Heart right ventricle (tissue), 16 donors: ENCODE data around the gene YES1. TPM values are rescaled to one million over a fixed set of nuclear protein-coding genes. Genes with fewer than 3 reads are reported as not detected.

Experiments
- ATAC-seq, 8 donors: fragments of 200-7000 bp; cut with Tn5 transposase; one replicate each; pipeline ENCODE4 v1.9.1; 2020; ENCODE audit warnings: mild to moderate bottlenecking in 8 of 8, moderate library complexity in 8 of 8, moderate number of reproducible peaks in 1 of 8
- DNase-seq, 2 donors: peaks; one replicate each; pipeline ENCODE4 v3.0.0-alpha.2; 2020
- H3K27ac ChIP-seq, 10 donors: fragments of 200-600 bp; sonication (generic) in 2 of 10; one replicate each; pipeline versions ENCODE4 v1.5.0 to v1.8.0; 2020 to 2022; ENCODE audit warnings: mild to moderate bottlenecking in 3 of 10
- H3K27me3 ChIP-seq, 7 donors: fragments of 200-600 bp; one replicate each; pipeline ENCODE4 v1.8.0; 2021 to 2022; ENCODE audit warnings: mild to moderate bottlenecking in 2 of 7
- H3K36me3 ChIP-seq, 9 donors: fragments of 200-600 bp; sonication (generic) in 1 of 9; one replicate each; pipeline versions ENCODE4 v1.5.0 to v1.8.0; 2020 to 2022; ENCODE audit warnings: mild to moderate bottlenecking in 2 of 9
- H3K4me1 ChIP-seq, 9 donors: fragments of 200-600 bp; sonication (generic) in 1 of 9; one replicate each; pipeline versions ENCODE4 v1.5.0 to v1.8.0; 2020 to 2022; ENCODE audit warnings: mild to moderate bottlenecking in 4 of 9
- H3K4me3 ChIP-seq, 10 donors: fragments of 200-600 bp; sonication (generic) in 2 of 10; one replicate each; pipeline versions ENCODE4 v1.5.0 to v1.8.0; 2020 to 2022; ENCODE audit warnings: mild to moderate bottlenecking in 7 of 10, moderate library complexity in 2 of 10
- H3K9me3 ChIP-seq, 11 donors: fragments of 200-600 bp in 10 of 11; sonication (generic) in 2 of 11; one replicate each; pipeline versions ENCODE4 v1.5.0 to v1.8.0; 2013 to 2022; ENCODE audit warnings: mild to moderate bottlenecking in 2 of 11, control low read depth in 1 of 11, moderate library complexity in 1 of 11
- CTCF ChIP-seq, 9 donors: fragments of 200-600 bp; sonication (generic) in 2 of 9; IDR thresholded peaks; one replicate each; pipeline versions ENCODE4 v1.5.0 to v1.8.0; 2021 to 2022; ENCODE audit warnings: antibody characterized with exemption in 9 of 9, mild to moderate bottlenecking in 5 of 9, moderate library complexity in 1 of 9
- WGBS, 2 donors: extraction: QIAGEN DNeasy Blood & Tissue Kit; methylation state at CpG; one replicate each; pipeline ENCODE4 v1.1.7; 2013; ENCODE audit warnings: inconsistent platforms in 1 of 2; 5-methylcytosine and 5-hydroxymethylcytosine counted together
- intact Hi-C, 10 donors: fragments of 100-400 bp; cut with DNase I; formaldehyde crosslinking; loops; one replicate each; pipeline versions ENCODE4 v1.11.1 to v1.14.2; 2022
- polyA plus RNA-seq, 2 donors: library from polyadenylated mRNA; stranded (reverse); fragments of 200-250 nt; gene quantifications; one replicate each; pipeline ENCODE4 v1.2.3, GENCODE V29; 2013
- total RNA-seq, 10 donors: library from RNA; stranded (reverse); fragmentation: NEBNext Ultra II Directional in 3 of 10; extraction: Animal tissue kit (Norgen Biotek cat#: 25700) in 3 of 10; gene quantifications; one replicate each; pipeline versions ENCODE4 v1.2.1 to v1.2.4, GENCODE V29; 2021 to 2023
- donor health status: Arrhythmogenic right ventricular cardiomyopathy.
- donor health status: ischemic (EF 13 %, LVEDD 7.1; RV severe dilation, severe dysfunction).
- donor health status: healthy with polysubstance abuse.
- donor health status: DM: no; HTN: yes; CAD: no.
- donor health status: DM: no; HTN: no; CAD: no.
- donor health status: ischemic (EF 25% LVEDD 6.9; RV normal size, moderate dysfunction).
- donor health status: ischemic (EF 25% LVEDD 5.7; RV mildly dilated, moderate dysfunction).
- donor health status: healthy.
- donor health status: DM: yes; HTN: yes; CAD: no.
- donor health status: Ischemic cardiomyopathy.
- donor health status: ischemic (EF 35%, LVEDD 5.7; RV mildly dilated, moderate dysfunction).
- donor health status: nonischemic (EF 11% LVEDD 7.7; RV severe dilation, severe dysfunction).
- donor health status: DM: yes; HTN: yes; CAD: no.
- donor health status: PGD.
- donor health status: ischemic (EF 29% LVEDD 5.4; RV normal size, mild dysfunction).
- donor health status: nonischemic (EF 23%, LVEDD 6.1; RV moderate dilation, normal function).

YES1 gene
- total and polyA plus RNA-seq, 12 donors, result 10.3 to 31.5 (median 21.7) TPM

DNA sequence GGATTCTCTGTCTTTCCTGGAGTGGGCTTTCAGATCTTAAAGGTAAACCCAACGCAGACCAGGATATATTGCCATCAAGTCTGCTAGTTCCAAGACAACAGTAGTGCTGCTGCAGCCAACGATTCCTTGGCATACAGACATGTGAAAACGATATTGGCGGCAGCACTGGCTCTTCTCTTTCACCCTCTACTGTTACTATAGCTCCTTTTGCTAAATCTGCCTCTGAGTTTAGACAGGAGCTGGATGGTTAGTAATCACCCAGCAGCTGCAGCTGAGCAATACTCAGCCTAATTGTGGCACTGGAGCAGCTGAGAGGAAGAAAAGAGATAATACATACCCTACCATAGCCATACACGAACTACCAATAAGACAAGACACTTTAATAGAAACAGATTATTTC, 4.0 kb downstream of the YES1 start:
- Histone ChIP-seq H3K9me3 (no peaks in the 10 kb centered on the region), H3K36me3 (no peaks in the 10 kb centered on the region), H3K27ac (peak overlapping the region in 9 of 10 donors; percentile 17 to 72 (median 31)), H3K4me1 (peaks cover 0 to 80% (median 57%) of the 10 kb centered on the region in 9 donors), H3K4me3 (peak overlapping the region in 3 of 10 donors; percentile 5 to 16 (median 11)), H3K27me3 (peaks cover 0 to 90% (median 0%) of the 10 kb centered on the region in 7 donors)
- TF ChIP-seq CTCF (IDR thresholded peaks at IDR 0.05), result no peak
- DNase-seq (no peak), ATAC-seq (peak in 3 of 8 donors; percentile 3 to 21 (median 4))
- intact Hi-C loops, result loop anchor here in 1 of 10 donors (5.0 kb wide), 1 partner anchor 36 kb away; no protein-coding TSS in a partner anchor
- WGBS, 2 donors, result 21 to 22% methylated on average over 5 of the region's 5 CpGs

DNA sequence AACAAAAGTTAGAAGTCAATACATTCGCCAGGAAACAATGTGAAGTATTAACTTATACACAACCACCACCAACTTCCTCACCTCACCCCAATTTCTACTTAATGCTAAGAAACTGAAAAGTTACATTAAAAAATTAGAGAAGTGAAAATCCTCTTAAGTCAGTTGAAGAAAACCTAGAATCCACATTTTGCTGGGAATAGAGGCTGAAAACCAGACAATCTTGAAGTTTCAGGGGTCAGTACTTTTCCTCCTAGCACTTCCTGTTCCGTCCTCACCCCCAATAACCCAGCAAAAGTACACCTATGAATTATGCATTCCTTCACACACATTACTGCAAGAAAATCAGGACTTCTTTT, 6.3 kb downstream of the YES1 start:
- H3K36me3 ChIP-seq, result no peaks in the 10 kb centered on the region
- no peak for TF ChIP-seq CTCF (IDR thresholded peaks at IDR 0.05)
- H3K27ac ChIP-seq, result peak overlapping the region in 2 of 10 donors; percentile 27 to 37
- H3K27me3 ChIP-seq, result peaks cover 0 to 85% (median 0%) of the 10 kb centered on the region in 7 donors
- intact Hi-C loops, result loop anchor here in 1 of 10 donors (5.0 kb wide), 1 partner anchor 33 kb away; no protein-coding TSS in a partner anchor
- DNase-seq, result no peak
- H3K9me3 ChIP-seq, result no peaks in the 10 kb centered on the region
- peaks cover 0 to 74% (median 58%) of the 10 kb centered on the region in 9 donors for H3K4me1 ChIP-seq
- no peak for ATAC-seq
- H3K4me3 ChIP-seq, result peak overlapping the region in 2 of 10 donors; percentile 5 to 6
- 57 to 71% methylated on average over 2 of the region's 2 CpGs for WGBS, 2 donors

DNA sequence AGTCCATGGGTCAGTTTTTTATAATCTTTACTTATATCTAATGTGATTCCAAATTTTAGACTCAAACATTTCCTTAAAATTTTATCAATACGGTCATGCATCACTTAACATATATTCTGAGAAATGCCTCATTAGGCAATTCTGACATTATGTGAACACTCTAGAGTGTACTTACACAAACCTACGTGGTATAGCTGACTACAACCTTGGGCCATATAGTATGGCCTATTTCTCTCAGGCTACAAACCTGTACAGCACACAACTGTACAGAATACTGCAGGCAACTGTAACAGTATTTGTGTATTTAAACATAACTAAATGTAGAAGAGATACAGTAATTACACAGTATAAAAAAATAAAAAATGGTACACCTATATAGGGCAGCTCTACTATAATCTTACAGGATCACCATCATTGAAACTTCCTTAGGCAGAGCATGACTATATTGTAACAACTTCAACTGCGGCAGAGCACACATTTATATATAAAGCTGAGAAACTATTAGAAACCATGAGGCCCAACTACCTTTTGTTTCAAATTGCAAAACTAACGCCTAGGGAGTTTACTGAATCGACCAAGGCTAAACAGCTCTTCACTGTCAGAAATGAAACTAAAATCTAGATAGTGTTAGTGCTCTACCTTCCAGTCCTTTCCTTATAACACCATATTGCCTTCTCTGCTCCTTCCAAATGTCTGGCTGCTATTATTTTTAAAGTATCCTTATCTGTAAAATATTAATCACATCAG, 6.9 kb downstream of the YES1 start:
- peaks cover 0 to 83% (median 0%) of the 10 kb centered on the region in 7 donors for H3K27me3 ChIP-seq
- TF ChIP-seq CTCF (IDR thresholded peaks at IDR 0.05), result no peak
- no peaks in the 10 kb centered on the region for H3K9me3 ChIP-seq
- peaks cover 0 to 72% (median 53%) of the 10 kb centered on the region in 9 donors for H3K4me1 ChIP-seq
- H3K27ac ChIP-seq, result peak overlapping the region in 2 of 10 donors; percentile 27 to 37
- intact Hi-C loops, result loop anchor here in 1 of 10 donors (5.0 kb wide), 1 partner anchor 33 kb away; no protein-coding TSS in a partner anchor
- H3K36me3 ChIP-seq, result no peaks in the 10 kb centered on the region
- peak overlapping the region in 2 of 10 donors; percentile 5 to 6 for H3K4me3 ChIP-seq
- no peak for DNase-seq
- ATAC-seq, result no peak
- WGBS, 2 donors, result 62 to 69% methylated on average over 5 of the region's 5 CpGs

DNA sequence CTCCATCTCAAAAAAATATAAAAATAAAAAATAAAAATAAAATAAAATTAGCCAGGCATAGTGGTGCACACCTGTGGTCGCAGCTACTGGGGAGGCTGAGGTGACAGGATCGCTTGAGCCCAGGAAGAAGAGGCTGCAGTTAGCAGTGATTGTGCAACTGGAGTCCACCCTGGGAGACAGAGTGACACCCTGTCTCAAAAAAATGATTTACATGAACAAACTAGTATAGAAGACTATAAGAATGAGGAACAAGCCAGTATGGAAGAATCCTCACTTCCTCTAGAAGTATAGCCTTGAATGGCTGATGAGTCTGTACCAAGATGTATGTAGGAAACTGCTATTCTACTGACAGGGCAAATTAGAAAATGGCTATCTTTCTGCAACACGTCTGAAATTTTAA, 10.9 kb downstream of the YES1 start:
- 76 to 86% methylated on average over 3 of the region's 3 CpGs for WGBS, 2 donors
- H3K4me3 ChIP-seq, result no peak overlapping the region
- H3K9me3 ChIP-seq, result no peaks in the 10 kb centered on the region
- no peak overlapping the region for H3K27ac ChIP-seq
- intact Hi-C loops, result no loop called here
- H3K4me1 ChIP-seq, result peaks cover 0 to 55% (median 26%) of the 10 kb centered on the region in 9 donors
- TF ChIP-seq CTCF (IDR thresholded peaks at IDR 0.05), result no peak
- peaks cover 0 to 76% (median 0%) of the 10 kb centered on the region in 7 donors for H3K27me3 ChIP-seq
- ATAC-seq, result no peak
- no peaks in the 10 kb centered on the region for H3K36me3 ChIP-seq
- no peak for DNase-seq
